Measurements from ENCODE around the gene TDP1.
"Not testable (repeated sequence)": the region's sequence is repeated elsewhere in the genome, so short reads cannot be mapped to it uniquely, and the experiment has no call there.

DNA sequence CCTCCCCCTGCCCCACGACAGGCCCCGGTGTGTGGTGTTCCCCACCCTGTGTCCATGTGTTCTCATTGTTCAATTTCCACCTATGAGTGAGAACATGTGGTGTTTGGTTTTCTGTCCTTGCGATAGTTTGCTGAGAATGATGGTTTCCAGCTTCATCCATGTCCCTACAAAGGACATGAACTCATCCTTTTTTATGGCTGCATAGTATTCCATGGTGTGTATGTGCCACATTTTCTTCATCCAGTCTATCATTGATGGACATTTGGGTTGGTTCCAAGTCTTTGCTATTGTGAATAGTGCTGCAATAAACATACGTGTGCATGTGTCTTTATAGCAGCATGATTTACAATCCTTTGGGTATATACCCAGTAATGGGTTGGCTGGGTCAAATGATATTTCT is 70.9 kb downstream of the TDP1 start:
- TF ChIP-seq, protein P1, sequence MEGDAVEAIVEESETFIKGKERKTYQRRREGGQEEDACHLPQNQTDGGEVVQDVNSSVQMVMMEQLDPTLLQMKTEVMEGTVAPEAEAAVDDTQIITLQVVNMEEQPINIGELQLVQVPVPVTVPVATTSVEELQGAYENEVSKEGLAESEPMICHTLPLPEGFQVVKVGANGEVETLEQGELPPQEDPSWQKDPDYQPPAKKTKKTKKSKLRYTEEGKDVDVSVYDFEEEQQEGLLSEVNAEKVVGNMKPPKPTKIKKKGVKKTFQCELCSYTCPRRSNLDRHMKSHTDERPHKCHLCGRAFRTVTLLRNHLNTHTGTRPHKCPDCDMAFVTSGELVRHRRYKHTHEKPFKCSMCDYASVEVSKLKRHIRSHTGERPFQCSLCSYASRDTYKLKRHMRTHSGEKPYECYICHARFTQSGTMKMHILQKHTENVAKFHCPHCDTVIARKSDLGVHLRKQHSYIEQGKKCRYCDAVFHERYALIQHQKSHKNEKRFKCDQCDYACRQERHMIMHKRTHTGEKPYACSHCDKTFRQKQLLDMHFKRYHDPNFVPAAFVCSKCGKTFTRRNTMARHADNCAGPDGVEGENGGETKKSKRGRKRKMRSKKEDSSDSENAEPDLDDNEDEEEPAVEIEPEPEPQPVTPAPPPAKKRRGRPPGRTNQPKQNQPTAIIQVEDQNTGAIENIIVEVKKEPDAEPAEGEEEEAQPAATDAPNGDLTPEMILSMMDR (IDR thresholded peaks at IDR 0.05; ENCODE audit: borderline replicate concordance, extremely low read depth, low read length, poor library complexity, severe bottlenecking), result not testable (repeated sequence)
- not testable (repeated sequence) for TF ChIP-seq EZH2 (IDR thresholded peaks at IDR 0.05; ENCODE audit: borderline replicate concordance, low read depth, low read length, severe bottlenecking)
